Esophagus muscularis mucosa (tissue), 3 donors: ENCODE measurements around the gene GOLGA1.
A peak's percentile ranks its signal among the peaks of the same experiment; 100 is the strongest.

Experiments
- CTCF ChIP-seq, 3 experiments: fragments of 200-600 bp in 2 of 3; fragments of 450-650 bp in 1 of 3; sonication (generic) in 2 of 3; IDR thresholded peaks; one replicate each; pipeline ENCODE4 v1.5.1; 2017 to 2019; ENCODE audit warnings: antibody characterized with exemption in 3 of 3, mild to moderate bottlenecking in 2 of 3, moderate library complexity in 1 of 3
- POLR2A ChIP-seq: fragments of 450-650 bp; IDR thresholded peaks from one replicate; pipeline ENCODE4 v1.6.1; 2017; ENCODE audit warnings: antibody characterized with exemption, moderate library complexity, mild to moderate bottlenecking, low read depth
- POLR2AphosphoS5 ChIP-seq, 2 donors: sonication (generic); formaldehyde crosslinking; IDR thresholded peaks; one replicate each; pipeline ENCODE4 v1.6.1; 2017; ENCODE audit warnings: antibody characterized with exemption in 2 of 2

- no peak for TF ChIP-seq POLR2A
- peak in 1 of 2 donors; percentile 13 for TF ChIP-seq POLR2AphosphoS5 (IDR thresholded peaks at IDR 0.05)
- TF ChIP-seq CTCF (IDR thresholded peaks at IDR 0.05), result no peak
Measured at GRCh38 chr9:124849801-124850200, 91.1 kb downstream of the GOLGA1 start.
